Neural cell (in vitro differentiated cells): ENCODE data around the gene HLA-G. TPM values are rescaled to one million over a fixed set of nuclear protein-coding genes. Genes with fewer than 3 reads are reported as not detected.

Experiments used
- H2AFZ ChIP-seq: fragments of 200-600, 300-800 bp; sonication (generic), shearing (Covaris generic); 2 replicates; pipeline ENCODE4 v1.6.0; 2014; ENCODE audit warnings: low read depth, mild to moderate bottlenecking, antibody characterized with exemption, low read length, moderate library complexity
- H3F3A ChIP-seq: fragments of 200-600 bp; shearing (Covaris generic); 2 replicates; pipeline ENCODE4 v1.6.1; 2016; ENCODE audit warnings: mild to moderate bottlenecking, moderate library complexity, mixed read lengths, antibody characterized with exemption, low read length; ENCODE audit not compliant: insufficient read depth, poor library complexity, severe bottlenecking
- H3K27ac ChIP-seq: fragments of 200-600, 300-800 bp; sonication (generic), shearing (Covaris generic); 2 replicates; pipeline ENCODE4 v1.5.1; 2014; ENCODE audit warnings: mild to moderate bottlenecking, low read length, moderate library complexity
- H3K27me3 ChIP-seq: fragments of 300-800, 200-600 bp; sonication (generic), shearing (Covaris generic); 2 replicates; pipeline ENCODE4 v1.6.0; 2014; ENCODE audit warnings: mild to moderate bottlenecking, low read depth, low read length, moderate library complexity; ENCODE audit not compliant: insufficient read depth
- H3K36me3 ChIP-seq: fragments of 300-800, 200-600 bp; sonication (generic), shearing (Covaris generic); 2 replicates; pipeline ENCODE4 v1.5.1; 2014; ENCODE audit warnings: mild to moderate bottlenecking, antibody characterized with exemption, low read length, moderate library complexity; ENCODE audit not compliant: insufficient read depth
- H3K4me2 ChIP-seq: fragments of 300-800, 200-600 bp; sonication (generic), shearing (Covaris generic); 2 replicates; pipeline ENCODE4 v1.6.0; 2014; ENCODE audit warnings: mild to moderate bottlenecking, low read length
- H3K4me3 ChIP-seq: fragments of 300-800, 200-600 bp; sonication (generic), shearing (Covaris generic); 2 replicates; pipeline ENCODE4 v1.5.1; 2014; ENCODE audit warnings: mild to moderate bottlenecking, low read length, moderate library complexity
- H3K79me2 ChIP-seq: fragments of 200-600 bp; shearing (Covaris generic); replicated peaks from 2 replicates; pipeline ENCODE4 v1.6.0; 2014; ENCODE audit warnings: mild to moderate bottlenecking, low read length, moderate library complexity; ENCODE audit not compliant: insufficient read depth
- H3K9ac ChIP-seq: fragments of 300-800, 200-600 bp; sonication (generic), shearing (Covaris generic); 2 replicates; pipeline ENCODE4 v1.6.1; 2016; ENCODE audit warnings: mild to moderate bottlenecking, low read length, mixed read lengths
- H3K9me2 ChIP-seq: fragments of 200-600 bp; shearing (Covaris generic); 2 replicates; pipeline ENCODE4 v1.6.1; 2016; ENCODE audit warnings: mild to moderate bottlenecking, low read length, mixed read lengths; ENCODE audit not compliant: insufficient read depth
- H3K9me3 ChIP-seq: fragments of 200-600, 300-800 bp; sonication (generic), shearing (Covaris generic); 2 replicates; pipeline ENCODE4 v1.6.1; 2016; ENCODE audit warnings: mild to moderate bottlenecking, mixed run types, low read length, moderate library complexity, mixed read lengths
- H4K20me1 ChIP-seq: fragments of 200-600 bp; shearing (Covaris generic); 2 replicates; pipeline ENCODE4 v1.6.1; 2016; ENCODE audit warnings: mild to moderate bottlenecking, mixed run types; ENCODE audit not compliant: insufficient read depth
- EP300 ChIP-seq: fragments of 450-650 bp; conservative IDR thresholded peaks from 2 replicates; pipeline ENCODE4 v1.6.1; 2014; ENCODE audit warnings: antibody characterized with exemption, mild to moderate bottlenecking, moderate library complexity; ENCODE audit not compliant: poor library complexity, severe bottlenecking
- EZH2 ChIP-seq: fragments of 200-600, 300-800 bp; shearing (Covaris generic), sonication (generic); IDR thresholded peaks from 2 replicates; pipeline ENCODE4 v1.6.1; 2014; ENCODE audit warnings: antibody characterized with exemption, low read length, borderline replicate concordance, mild to moderate bottlenecking; ENCODE audit not compliant: insufficient read depth, poor library complexity, severe bottlenecking
- MXI1 ChIP-seq: fragments of 450-650 bp; conservative IDR thresholded peaks from 2 replicates; pipeline ENCODE4 v1.6.1; 2014; ENCODE audit warnings: antibody characterized with exemption, mild to moderate bottlenecking; ENCODE audit not compliant: poor library complexity, severe bottlenecking
- POLR2AphosphoS5 ChIP-seq: IDR thresholded peaks from 2 replicates; pipeline ENCODE4 v1.6.1; 2012
- RAD21 ChIP-seq: fragments of 450-650 bp; conservative IDR thresholded peaks from 2 replicates; pipeline ENCODE4 v1.6.1; 2014; ENCODE audit warnings: antibody characterized with exemption, mild to moderate bottlenecking, moderate library complexity
- SMC3 ChIP-seq: fragments of 450-650 bp; conservative IDR thresholded peaks from 2 replicates; pipeline ENCODE4 v1.6.1; 2014; ENCODE audit warnings: antibody characterized with exemption, mild to moderate bottlenecking, moderate library complexity; ENCODE audit not compliant: poor library complexity
- TAF1 ChIP-seq: IDR thresholded peaks from 2 replicates; pipeline ENCODE4 v1.6.1; 2012; ENCODE audit warnings: low read depth
- polyA plus RNA-seq: library from polyadenylated mRNA; depleted of rRNA; stranded (reverse); fragments of >200 nt; gene quantifications from 2 replicates; pipeline ENCODE4 v1.2.3, GENCODE V29; 2014
- TF ChIP-seq, protein P1 (sequence below): IDR thresholded peaks from 2 replicates; pipeline ENCODE4 v1.6.1; 2012; ENCODE audit warnings: borderline replicate concordance
- TF ChIP-seq, protein P2 (sequence below): fragments of 450-650 bp; IDR thresholded peaks from 2 replicates; pipeline ENCODE4 v1.5.1; 2014; ENCODE audit warnings: antibody characterized with exemption, mild to moderate bottlenecking, moderate library complexity; ENCODE audit not compliant: poor library complexity, severe bottlenecking

The HLA-G gene
- polyA plus RNA-seq, 1 donor from 2014 or later: not detected

DNA sequence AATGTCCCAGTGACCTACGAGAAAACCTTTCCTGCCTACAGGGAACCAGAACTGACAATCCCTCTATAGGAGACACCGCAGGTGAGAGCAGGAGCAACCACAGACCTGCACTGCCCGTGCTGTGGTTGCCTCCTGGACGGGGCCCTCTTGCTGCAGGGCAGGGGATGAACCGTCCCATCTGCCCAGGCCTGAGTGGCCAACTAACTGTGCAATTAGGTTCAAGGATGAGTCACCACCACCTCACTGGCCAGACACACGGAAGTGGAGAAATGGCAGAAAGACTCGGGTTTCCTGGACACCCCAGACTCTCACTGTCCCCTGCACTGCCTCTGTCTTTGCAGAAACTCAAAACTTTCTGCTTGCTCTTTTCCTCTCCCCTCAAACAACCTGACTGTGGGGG, 13.8 kb upstream of the HLA-G start:
- no peaks in the 10 kb centered on the region for H3K27me3 ChIP-seq
- no peaks in the 10 kb centered on the region for H4K20me1 ChIP-seq
- no peak overlapping the region for H3K4me2 ChIP-seq
- H3K4me3 ChIP-seq: no peak overlapping the region
- H2AFZ ChIP-seq: no peak overlapping the region
- no peaks in the 10 kb centered on the region for H3F3A ChIP-seq
- no peaks in the 10 kb centered on the region for H3K36me3 ChIP-seq
- no peaks in the 10 kb centered on the region for H3K79me2 ChIP-seq
- no peak for TF ChIP-seq SMC3
- TF ChIP-seq EZH2: no peak
- no peak for TF ChIP-seq POLR2AphosphoS5
- TF ChIP-seq, protein P1, sequence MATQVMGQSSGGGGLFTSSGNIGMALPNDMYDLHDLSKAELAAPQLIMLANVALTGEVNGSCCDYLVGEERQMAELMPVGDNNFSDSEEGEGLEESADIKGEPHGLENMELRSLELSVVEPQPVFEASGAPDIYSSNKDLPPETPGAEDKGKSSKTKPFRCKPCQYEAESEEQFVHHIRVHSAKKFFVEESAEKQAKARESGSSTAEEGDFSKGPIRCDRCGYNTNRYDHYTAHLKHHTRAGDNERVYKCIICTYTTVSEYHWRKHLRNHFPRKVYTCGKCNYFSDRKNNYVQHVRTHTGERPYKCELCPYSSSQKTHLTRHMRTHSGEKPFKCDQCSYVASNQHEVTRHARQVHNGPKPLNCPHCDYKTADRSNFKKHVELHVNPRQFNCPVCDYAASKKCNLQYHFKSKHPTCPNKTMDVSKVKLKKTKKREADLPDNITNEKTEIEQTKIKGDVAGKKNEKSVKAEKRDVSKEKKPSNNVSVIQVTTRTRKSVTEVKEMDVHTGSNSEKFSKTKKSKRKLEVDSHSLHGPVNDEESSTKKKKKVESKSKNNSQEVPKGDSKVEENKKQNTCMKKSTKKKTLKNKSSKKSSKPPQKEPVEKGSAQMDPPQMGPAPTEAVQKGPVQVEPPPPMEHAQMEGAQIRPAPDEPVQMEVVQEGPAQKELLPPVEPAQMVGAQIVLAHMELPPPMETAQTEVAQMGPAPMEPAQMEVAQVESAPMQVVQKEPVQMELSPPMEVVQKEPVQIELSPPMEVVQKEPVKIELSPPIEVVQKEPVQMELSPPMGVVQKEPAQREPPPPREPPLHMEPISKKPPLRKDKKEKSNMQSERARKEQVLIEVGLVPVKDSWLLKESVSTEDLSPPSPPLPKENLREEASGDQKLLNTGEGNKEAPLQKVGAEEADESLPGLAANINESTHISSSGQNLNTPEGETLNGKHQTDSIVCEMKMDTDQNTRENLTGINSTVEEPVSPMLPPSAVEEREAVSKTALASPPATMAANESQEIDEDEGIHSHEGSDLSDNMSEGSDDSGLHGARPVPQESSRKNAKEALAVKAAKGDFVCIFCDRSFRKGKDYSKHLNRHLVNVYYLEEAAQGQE: no peak
- TF ChIP-seq MXI1: no peak
- TF ChIP-seq RAD21: no peak
- no peak for TF ChIP-seq TAF1
- TF ChIP-seq, protein P2, sequence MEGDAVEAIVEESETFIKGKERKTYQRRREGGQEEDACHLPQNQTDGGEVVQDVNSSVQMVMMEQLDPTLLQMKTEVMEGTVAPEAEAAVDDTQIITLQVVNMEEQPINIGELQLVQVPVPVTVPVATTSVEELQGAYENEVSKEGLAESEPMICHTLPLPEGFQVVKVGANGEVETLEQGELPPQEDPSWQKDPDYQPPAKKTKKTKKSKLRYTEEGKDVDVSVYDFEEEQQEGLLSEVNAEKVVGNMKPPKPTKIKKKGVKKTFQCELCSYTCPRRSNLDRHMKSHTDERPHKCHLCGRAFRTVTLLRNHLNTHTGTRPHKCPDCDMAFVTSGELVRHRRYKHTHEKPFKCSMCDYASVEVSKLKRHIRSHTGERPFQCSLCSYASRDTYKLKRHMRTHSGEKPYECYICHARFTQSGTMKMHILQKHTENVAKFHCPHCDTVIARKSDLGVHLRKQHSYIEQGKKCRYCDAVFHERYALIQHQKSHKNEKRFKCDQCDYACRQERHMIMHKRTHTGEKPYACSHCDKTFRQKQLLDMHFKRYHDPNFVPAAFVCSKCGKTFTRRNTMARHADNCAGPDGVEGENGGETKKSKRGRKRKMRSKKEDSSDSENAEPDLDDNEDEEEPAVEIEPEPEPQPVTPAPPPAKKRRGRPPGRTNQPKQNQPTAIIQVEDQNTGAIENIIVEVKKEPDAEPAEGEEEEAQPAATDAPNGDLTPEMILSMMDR: no peak
- no peak for TF ChIP-seq EP300
- H3K9ac ChIP-seq: no peak overlapping the region
- H3K9me2 ChIP-seq: no peaks in the 10 kb centered on the region
- no peaks in the 10 kb centered on the region for H3K9me3 ChIP-seq
- H3K27ac ChIP-seq: no peak overlapping the region

DNA sequence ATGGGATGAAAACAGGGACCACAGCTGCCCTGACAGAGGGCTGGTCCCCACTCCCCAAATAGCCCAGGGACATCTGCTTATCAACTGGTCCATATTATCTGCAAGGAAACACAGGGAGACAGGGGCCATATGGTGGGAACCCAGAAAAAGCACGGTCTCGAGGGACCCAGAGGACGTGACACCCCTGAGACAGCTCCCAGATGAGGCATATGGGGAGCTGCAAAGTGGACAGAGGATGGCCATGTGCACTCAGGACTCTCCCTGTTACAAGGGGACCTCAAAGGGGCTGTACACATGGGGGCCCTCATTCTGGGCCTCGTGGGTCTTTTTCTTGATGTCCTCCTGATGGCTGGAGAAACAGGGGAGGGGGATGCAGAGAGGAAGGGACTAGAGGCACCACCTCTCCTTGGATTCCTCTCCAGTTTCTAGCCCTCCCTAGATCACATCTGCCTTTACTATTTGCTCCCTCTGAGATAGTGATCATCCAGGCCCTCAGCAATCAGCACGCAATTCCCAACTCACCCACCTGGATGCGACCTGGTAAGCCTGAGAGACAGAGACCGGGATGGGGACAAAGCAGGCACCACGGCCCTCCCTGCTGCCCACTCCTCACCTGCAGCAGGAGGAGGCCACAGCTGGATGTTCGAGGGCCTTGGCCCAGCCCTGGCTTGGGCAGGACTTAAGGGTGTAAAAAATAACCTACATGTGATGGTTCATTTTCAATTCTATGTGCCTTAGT, 13.1 kb upstream of the HLA-G start:
- Histone ChIP-seq H2AFZ (no peak overlapping the region), H3K4me2 (no peak overlapping the region), H3K9me2 (no peaks in the 10 kb centered on the region), H3K36me3 (no peaks in the 10 kb centered on the region), H3F3A (no peaks in the 10 kb centered on the region), H3K27me3 (no peaks in the 10 kb centered on the region), H3K9ac (no peak overlapping the region), H4K20me1 (no peaks in the 10 kb centered on the region), H3K79me2 (no peaks in the 10 kb centered on the region), H3K9me3 (no peaks in the 10 kb centered on the region), H3K27ac (no peak overlapping the region), H3K4me3 (no peak overlapping the region)
- TF ChIP-seq POLR2AphosphoS5: no peak
